IPS-NIHi7 (cell line): ENCODE results near the gene PRG3.

ENCODE experiments used
- DNase-seq: peaks from one replicate; pipeline ENCODE4 v3.0.0; 2012; ENCODE audit warnings: mixed read lengths; ENCODE audit errors: extremely low spot score

Gene PRG3, protein sequence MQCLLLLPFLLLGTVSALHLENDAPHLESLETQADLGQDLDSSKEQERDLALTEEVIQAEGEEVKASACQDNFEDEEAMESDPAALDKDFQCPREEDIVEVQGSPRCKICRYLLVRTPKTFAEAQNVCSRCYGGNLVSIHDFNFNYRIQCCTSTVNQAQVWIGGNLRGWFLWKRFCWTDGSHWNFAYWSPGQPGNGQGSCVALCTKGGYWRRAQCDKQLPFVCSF

DNA sequence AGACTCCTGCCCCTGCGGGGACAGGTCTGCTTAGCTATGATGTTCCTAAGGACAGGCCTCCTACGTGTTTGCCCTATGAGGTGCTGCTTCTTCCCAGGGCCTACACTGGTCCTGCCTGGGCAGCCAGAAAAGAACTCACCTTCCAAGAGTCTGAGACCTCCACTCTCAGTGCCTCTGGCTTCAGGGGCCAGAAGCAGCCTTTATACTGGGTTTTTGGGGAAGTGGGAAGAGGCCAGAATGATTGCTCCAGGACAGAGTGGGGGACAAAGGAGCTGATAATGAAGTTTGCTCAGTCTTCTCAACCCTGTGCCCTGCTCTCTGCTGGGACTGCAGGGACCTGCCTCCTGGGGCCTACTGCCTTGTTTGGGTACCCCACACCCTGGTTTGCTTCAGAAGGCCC is at the start of gene PRG3:
TSS of gene PRG3 (minus strand) at position 176 of the 400 bp plus-strand sequence. CDS start 442 bp downstream, outside the sequence.
- no peak for DNase-seq

DNA sequence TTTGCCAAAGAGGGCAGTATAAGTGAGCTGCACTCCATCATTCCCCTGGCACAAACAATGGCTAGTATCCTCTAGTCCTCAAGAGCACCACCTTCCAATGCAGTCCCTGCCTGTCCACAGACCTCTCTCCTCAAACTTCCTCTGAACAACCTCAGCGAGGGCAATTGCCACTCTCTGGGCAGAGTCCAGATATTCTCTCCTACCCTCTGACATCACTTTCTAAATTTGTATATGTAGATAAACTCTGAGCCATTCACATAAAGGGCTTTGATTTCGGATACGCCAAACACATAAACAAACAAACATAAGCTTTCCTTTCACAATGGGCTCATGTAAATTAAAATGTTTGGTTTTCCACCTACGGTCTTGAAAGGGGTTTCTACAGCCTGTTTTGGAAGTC is 49.0 kb upstream of the PRG3 start:
- DNase-seq: no peak

DNA sequence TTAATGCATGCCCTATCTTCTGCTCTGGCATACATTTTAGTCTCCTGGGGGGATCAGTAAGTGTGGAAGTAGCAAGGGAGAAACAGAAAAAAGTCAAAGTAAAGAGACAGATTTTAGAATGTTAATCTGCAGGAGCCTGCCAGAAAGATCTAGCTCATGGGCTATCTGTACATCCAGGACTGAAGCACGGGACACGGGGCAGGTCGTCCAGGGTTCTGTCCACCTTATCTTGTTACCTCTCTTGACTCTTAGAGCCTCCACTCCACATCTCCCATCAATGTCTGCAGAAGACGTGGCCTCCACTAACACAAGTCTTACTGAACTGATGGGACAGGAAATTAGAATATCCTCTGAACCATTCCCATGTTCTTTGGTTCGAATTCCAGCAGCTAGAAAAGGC is 47.7 kb upstream of the PRG3 start:
- no peak for DNase-seq

DNA sequence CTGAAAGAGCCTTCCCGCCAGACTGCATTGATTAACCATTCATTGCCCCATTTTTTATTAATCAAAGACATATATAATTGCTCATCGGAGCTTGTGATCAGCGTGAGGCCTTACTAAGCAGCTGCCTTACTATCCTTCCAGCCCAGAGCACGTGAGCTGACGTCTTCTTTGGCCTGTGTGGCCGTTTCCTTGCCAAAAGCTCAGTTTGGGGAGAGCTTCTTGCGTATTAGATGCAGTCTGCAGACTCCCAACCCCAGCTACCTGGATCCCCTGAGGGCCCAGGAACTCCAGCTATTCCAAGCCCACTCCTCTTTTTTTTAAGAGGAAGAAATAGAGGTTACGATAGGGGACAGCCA is 46.8 kb upstream of the PRG3 start:
- no peak for DNase-seq

DNA sequence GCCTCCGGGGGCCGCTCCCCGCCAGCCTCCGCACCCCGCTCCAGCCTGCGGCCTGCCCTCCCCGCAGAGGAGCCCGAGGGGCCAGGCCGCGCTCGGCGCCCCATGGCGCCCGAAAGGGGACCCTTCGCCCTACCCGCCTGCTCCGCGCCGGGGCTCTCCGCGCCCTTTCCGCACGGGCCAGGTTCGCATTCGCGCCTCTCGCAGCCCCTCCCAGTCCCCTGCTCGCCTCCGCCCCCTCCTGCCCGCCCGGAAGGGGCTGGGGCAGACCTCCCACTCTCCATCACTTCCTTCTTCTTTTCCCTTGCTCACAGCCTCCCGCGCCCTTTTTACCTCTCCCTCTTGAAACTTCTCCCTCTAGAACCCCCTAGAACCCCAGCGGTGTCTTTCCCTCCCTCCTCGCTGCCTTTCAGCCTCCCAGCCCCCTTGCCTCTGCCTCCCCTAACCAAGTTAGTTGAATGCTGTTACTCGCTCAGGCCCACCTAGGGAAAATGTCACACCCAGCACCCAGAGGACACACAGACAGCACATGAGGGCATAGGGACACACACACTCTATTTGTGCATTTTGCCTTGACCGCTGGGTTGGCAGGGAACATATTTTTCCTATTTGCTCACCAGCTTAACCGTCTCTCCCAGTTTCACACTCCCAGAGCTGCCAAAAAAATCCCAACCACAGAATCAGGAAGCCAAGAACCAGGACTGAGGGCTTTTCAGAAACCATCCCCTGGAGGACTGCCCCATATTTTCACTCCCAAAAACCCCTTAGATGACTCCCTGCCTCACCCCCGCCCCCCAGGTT is 46.2 kb upstream of the PRG3 start, which contains the start of gene SLC43A3:
TSS of gene SLC43A3 (minus strand) at position 193 of the 798 bp plus-strand sequence. CDS start 949 bp downstream, outside the sequence.
- peak; percentile 84 for DNase-seq

DNA sequence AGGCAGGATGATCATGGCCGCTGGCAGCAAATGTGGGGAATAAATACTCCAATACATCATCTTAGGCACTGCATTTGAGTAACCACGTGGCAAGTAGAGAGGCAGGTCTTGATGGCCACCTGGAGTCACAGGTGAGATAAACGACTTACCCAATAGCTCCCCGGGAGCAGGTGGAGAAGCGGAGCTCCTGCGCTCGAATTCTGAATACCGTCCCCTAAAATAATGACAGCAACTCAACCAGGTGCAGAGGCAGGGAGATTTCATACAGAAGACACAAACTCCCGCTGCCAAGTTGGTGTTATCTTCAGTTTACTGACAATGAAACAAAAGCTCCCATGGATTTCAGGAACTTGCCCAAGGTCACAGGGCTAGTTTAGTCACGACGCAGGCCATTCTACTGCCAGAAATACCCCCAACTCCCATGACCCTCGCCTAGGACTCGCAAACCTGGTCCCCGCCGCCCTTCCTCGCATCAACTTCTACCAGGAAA is 45.5 kb upstream of the PRG3 start:
- peak; percentile 22 for DNase-seq

DNA sequence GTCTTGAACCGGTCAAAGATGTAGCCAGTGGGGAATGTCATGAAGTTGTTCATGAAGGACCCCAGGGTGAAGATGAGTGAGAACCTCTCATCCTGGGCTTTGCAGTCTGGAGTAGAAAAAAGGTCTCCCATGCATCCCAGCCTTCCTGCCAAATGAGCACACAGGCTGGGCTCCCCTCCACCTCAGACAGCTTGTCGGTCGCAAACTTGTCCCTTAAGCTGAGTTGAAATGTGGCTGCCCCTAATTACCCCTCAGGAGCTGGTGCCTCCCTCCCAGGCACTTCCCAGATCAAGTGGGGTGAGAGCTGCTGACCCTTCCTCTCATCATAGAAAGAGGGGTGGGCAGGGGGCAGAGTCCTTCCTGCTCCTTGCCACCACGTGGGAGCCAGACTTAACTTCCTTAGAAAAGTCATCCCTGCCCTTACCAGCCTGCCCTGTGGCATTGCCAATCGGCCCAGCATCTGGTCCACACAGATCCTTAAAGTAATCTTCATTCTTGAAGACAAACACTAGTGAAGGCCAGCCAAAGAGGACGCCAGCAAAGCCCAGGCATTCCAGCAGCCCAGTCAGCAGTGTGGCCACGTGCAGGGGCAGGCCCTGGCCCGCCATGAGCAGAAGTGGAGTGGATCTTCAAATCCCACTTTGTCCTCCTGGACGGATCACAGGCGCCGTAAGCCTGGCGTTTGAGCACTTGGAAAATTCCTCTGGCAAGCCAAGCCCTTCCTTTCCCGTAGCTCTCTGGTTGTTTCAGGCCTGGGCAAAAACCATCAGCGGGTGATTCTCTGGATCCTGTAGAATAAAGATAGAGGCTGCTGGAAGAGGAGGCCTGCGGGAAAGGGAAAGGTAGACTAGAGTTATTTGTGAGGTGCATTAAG is 44.9 kb upstream of the PRG3 start:
- DNase-seq: no peak

DNA sequence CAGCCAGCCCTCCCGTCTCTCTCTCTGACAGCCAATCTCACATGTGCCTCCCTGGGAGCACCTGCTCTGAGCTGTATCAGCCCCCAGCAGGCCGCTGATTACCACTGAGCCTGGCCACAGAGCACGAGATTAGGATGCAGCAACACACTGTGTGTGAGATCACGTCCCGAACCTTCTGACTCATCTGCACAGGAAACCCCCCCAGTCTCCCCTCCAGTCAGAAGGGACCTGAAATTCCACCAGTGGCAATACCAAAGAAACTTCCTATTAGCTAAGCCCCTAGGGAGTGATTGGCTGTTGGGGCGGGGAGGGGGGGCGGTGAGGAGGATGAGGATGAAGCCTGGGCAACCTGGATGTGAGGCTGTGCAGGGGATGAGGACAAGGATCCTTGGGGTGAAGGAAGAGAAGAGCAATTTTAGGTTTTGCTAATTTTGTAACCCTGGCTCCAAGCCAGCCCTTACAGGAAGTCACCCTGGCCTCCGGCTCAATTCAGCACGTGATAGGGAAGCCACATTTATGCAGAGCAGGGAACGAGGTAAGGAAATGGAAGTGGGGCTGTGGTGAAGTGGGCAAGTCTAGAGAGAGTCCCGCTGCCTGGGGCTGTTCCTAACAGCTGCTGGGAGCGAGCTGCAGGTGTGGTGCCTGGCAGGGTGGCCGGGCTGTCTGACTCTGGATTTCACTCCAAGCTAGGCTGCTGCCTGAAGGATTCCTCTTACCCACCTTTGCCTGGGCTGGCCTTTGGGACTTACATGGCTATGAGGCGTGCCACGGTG is 44.0 kb upstream of the PRG3 start:
- peak; percentile 50 for DNase-seq

DNA sequence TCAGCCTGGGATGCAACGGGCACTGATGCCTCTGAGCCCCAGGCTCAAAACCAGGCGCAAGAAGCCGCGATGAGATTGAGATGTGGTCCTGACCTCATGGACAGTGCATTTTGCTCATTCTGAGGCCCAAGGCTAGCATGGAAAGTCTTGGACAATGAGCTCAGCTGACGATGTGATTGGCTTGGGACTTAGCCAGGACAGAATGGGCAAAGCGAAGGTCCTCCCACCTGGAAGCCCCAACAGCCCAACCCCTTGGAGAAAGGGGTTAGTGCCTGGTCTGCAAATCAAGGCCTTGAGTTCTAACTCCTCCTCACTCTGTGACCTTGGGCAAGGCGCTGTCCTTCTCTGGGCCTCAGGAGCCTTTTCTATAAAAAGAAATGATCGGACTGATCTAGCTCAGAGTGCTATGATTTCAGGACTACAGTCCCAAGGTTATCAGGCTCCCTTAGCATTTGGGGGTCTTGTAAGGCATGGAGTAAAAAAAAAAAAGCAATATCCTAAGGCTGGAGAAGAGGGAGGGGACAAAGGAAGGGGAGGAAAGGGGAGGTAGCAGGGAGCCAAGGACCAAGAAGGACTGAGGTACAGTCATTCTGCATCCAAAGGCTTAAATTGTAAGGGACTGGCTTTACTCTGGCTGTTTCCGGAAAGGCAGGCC is 43.3 kb upstream of the PRG3 start:
- DNase-seq: no peak

DNA sequence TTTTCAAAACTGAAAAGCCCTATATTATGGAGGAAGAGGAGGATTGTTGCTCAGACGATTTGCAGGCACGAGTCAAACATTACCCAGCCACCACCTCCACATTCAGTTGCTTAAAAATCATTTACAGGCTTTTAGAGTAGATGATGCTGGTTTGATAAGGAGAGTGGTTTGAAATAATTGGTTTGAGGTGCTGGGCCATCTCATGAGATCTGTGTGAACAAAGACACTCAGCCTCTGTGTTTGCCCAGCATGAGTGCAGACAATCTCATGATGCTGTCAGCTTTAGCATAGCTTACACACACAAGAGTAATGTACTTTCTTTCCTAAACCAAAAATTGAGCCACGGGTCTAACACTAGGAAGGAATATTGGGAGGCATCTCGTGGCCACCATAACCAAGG is 41.7 kb upstream of the PRG3 start:
- DNase-seq: no peak

DNA sequence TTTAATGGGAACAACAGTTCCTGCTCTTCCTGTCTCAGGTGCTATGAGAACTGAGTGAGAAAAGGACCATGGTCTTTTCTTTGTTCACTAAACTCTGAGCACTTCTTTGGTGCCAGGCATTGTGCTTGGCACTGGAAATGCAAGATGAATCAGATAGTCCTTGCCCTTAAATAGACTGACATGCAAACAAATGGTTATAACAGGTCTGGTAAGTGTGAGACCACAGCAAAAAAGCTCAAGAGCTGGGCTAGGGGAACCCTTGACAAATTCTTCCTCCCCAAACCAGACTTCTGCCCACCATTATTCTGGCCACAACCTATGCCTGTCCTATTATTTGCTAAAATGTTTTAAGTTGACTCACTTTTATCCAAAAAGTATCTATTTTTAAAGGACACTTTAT is 40.9 kb upstream of the PRG3 start:
- no peak for DNase-seq

DNA sequence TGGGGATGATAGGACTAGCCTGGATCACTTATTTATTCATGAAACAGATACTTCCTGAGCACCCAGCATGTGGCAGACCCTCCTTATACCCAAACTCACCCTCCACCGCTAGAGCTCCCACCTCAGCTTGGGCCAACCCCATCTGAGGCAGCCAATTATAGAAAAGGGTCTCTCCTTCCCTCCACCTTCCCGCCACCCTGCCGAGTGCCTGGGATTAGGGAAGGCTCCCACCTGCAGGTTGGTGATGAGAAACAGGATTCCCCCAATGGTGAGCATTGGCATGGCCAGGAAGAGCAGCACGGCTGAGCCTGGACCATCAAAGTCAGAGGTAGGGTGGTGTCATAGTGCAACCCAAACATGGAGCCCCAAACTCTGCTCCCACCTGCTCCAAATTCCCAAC is 40.1 kb upstream of the PRG3 start:
- no peak for DNase-seq

DNA sequence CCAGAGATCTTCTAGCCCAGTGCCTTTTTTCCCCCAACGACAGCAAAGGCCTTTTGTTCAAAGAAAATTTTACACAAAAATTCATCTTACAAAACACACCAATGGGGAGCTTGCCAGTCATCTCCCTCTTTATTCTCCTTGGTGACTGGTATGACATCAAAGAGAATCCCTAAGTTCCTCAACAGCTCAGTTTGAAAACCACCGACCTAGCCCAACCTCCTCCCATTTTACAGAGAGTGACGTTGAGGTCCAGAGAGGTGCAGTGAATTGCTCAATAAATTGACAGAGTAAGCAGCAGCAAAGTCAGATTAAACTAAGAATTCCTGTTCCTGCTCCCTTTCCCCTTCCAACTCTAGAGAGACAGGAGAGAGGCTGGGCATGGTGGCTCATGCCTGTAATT is 38.2 kb upstream of the PRG3 start:
- DNase-seq: no peak

DNA sequence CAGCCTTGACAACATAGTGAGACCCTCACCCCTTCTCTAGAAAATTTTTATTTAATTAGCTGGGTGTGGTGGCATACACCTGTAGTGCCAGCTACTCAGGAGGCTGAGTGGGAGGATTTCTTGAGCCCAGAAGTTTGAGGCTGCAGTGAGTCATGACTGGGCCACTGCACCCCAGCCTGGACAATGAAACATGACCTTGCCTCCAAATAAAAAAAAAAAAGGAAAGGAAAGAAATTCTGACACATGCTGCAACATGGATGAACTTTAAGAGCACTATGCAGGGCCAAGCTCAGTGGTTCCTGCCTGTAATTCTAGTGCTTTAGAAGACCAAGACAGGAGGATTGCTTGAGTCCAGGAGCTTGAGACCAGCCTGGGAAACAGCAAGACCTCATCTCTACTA is 37.2 kb upstream of the PRG3 start:
- DNase-seq: no peak

DNA sequence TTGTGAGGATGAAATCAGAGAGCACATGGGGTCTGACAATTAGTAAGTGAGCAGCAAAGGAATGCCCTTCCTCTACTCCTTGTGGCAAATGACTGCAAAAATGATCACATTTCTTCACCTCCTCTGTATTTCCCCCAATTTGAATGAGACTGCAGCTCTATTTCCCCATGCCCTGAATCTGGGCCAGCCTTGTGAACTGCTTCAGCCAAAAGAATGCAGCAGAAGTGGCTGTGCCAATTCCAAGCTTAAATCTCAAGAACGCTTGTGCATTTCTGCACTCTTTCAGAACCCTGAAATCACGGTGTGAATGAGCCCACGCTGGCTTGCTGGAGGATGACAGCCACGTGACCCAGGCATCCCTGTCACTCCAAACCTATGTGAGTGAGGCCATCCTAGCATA is 36.1 kb upstream of the PRG3 start:
- no peak for DNase-seq

DNA sequence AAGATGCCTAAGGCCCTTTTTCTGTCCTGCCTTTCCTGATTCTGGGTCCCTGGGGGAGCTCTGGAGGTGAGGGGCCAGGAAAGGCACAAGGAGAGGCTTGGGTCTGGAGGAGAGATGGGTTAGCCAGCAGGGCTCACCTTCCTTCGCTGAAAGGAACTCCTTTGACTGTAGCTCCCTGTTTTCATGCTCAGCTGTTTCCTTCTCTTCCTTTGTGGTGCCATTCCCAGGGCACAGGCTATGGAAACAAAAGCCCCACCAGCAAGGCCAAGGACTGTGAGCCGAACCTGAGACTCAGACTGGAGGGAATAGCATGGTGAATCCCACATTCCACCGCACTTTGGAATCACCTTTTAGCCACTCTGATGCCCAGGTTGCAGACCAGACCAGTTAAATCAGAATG is 35.5 kb upstream of the PRG3 start:
- DNase-seq: no peak

DNA sequence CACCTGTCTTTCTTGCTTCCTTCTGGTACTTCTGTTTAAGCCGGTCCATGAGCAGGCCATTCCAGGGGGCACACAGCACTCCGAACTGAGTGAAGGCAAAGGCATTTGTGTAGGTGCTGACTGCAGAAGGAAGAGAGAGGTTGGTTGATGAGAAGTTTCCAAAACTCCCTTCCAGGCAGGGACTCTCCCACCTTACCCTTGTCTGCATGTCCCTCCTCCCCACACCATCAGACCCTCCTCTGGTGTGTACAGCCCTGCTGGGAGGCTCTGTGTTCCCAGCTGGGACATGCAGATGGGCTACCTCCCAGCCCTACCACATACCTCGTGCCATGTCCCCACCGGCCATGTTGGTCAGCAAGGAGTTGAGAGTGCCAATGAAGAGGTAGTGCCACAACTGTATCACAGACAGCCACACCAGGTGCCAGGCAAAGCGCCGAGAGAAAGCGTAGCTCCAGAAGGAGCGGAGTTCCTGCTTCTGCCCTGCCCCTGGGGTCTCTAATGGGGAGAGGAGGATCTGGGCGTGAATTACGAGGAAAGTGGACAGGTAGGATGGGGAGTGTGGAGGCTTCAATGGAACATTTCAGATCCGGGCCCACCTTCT is 33.8 kb upstream of the PRG3 start:
- DNase-seq: no peak

DNA sequence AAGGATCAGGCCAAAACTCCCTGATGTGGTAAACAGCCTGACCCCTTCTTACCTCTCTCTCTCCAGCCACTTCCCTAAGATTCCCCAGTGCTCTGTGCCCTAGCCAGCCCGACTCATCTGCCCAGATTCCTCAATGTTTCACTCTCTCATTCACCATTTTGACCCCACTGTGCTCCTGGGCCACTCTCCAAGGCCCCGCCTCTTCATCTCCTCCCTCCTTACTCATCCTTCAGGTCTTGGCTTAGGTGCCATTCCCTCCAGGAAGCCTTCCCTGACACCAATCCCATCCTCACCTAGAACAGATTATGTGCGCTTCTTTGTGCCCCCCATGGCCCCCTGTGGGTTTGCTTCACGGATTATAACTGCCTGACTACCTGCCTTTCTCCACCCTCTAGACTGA is 32.7 kb upstream of the PRG3 start:
- DNase-seq: no peak

DNA sequence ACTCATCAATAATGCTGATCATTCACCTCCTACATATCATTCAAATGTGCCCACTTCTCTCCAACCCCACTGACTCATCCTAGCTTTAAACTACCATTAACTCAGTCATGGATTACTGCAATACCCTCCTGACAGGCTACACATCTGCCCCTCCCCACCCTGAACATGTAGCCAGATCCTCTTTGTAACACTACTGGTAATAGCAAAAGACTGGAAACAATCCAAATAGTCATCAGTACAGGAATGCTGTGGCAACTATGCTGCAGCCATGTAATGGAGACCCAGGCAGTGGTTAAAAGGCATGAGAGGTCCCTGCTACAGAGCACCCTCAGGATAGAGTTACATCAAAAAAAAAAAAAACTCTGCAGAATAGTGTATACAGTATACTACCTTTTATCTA is 29.3 kb upstream of the PRG3 start:
- DNase-seq: no peak

DNA sequence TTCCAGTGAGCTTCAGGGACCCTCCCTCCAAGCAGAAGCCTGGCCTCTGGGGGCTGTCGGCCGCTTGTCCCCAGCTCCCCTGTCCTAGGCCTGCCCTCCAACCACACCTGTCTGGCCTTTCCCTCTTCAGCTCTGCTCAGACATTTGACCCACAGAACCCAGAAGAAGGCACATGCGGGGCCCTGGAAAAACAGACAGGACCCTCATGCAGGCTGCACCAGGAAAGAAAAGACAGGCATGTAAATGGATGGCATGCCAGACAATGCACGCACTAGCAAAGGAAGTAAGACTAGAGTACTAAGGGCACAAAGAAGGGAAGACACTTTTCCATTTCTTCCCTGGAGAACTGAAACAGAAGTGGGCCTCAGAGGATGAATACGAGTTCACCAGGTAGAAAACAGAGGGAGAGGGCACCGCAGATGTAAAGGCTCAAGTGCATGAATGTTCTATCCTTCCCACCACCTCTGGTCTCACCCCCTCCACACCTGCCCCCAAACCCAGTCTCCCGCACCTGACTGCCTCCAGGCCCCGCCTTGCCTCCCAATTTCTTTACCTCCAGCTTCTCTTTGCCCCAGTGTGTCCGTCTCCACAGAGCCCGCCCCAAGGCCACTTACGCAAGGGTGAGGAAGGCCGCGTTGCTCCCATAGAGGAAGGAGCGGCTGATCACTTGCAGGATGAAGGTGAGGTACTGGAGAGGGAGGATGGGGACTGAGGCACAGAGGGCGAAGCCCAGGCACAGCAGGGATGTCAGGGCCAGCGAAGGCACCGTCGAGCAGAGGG is 28.6 kb upstream of the PRG3 start:
- no peak for DNase-seq
